Glomerular visceral epithelial cell (primary cell): ENCODE measurements around the gene CREBBP.
A peak's percentile ranks its signal among the peaks of the same experiment; 100 is the strongest.

Experiments used
- DNase-seq: peaks from one replicate; pipeline ENCODE4 v3.0.0-alpha.2; 2016; ENCODE audit errors: extremely low spot score

CREBBP gene

GRCh38 chr16:3736116-3736515, 144.4 kb downstream of the CREBBP start:
- DNase-seq = no peak

GRCh38 chr16:3735541-3735940, 145.0 kb downstream of the CREBBP start:
- no peak for DNase-seq

- DNase-seq = no peak
Measured at GRCh38 chr16:3734758-3735221, 145.7 kb downstream of the CREBBP start.

- no peak for DNase-seq
Measured at GRCh38 chr16:3734084-3734757, 146.3 kb downstream of the CREBBP start.

- no peak for DNase-seq
Measured at GRCh38 chr16:3732171-3732570, 148.3 kb downstream of the CREBBP start.

GRCh38 chr16:3731126-3731935, 149.2 kb downstream of the CREBBP start:
- DNase-seq = no peak

- no peak for DNase-seq
Measured at GRCh38 chr16:3730161-3731125, 150.1 kb downstream of the CREBBP start.

GRCh38 chr16:3729161-3730112, 151.1 kb downstream of the CREBBP start:
- DNase-seq = no peak

- no peak for DNase-seq
Measured at GRCh38 chr16:3728424-3729160, 151.9 kb downstream of the CREBBP start.

GRCh38 chr16:3727806-3728381, 152.6 kb downstream of the CREBBP start:
- DNase-seq = no peak

GRCh38 chr16:3726021-3726687, 154.4 kb downstream of the CREBBP start:
- DNase-seq = no peak

- DNase-seq = no peak
Measured at GRCh38 chr16:3725276-3725675, 155.2 kb downstream of the CREBBP start.

- DNase-seq = no peak
Measured at GRCh38 chr16:3722508-3722907, 158.0 kb downstream of the CREBBP start.

- DNase-seq = no peak
Measured at GRCh38 chr16:3720418-3720817, 160.1 kb downstream of the CREBBP start.

- no peak for DNase-seq
Measured at GRCh38 chr16:3718628-3719027, 161.9 kb downstream of the CREBBP start.

GRCh38 chr16:3718019-3718391, 162.5 kb downstream of the CREBBP start:
- no peak for DNase-seq

GRCh38 chr16:3717235-3718018, 163.1 kb downstream of the CREBBP start, which contains the start of gene TRAP1:
Gene TRAP1, minus strand, starts transcription at chr16:3717524. Its CDS starts 16 bp downstream, at chr16:3717508.
- peak; percentile 83 for DNase-seq

- peak; percentile 17 for DNase-seq
Measured at GRCh38 chr16:3716831-3717234, 163.7 kb downstream of the CREBBP start.
